HG03460 (cell line): Measurements from ENCODE around the gene MGMT.

Source experiments
- ATAC-seq: cut with Tn5 transposase; IDR thresholded peaks from one replicate; pipeline ENCODE4 v1.9.1; 2021; ENCODE audit not compliant: unreplicated experiment

MGMT gene

GRCh38 chr10:129784291-129784690 lies 317.2 kb downstream of the MGMT start:
- ATAC-seq = no peak

GRCh38 chr10:129784891-129785290 lies 317.9 kb downstream of the MGMT start:
- no peak for ATAC-seq

- no peak for ATAC-seq
Observed at GRCh38 chr10:129785536-129785981, 318.5 kb downstream of the MGMT start.

- ATAC-seq = no peak
Observed at GRCh38 chr10:129786216-129786615, 319.2 kb downstream of the MGMT start.

- no peak for ATAC-seq
Observed at GRCh38 chr10:129787557-129787956, 320.5 kb downstream of the MGMT start.

GRCh38 chr10:129788215-129788614 lies 321.2 kb downstream of the MGMT start:
- ATAC-seq = no peak

GRCh38 chr10:129790715-129791446 lies 323.8 kb downstream of the MGMT start:
- no peak for ATAC-seq

GRCh38 chr10:129792141-129792540 lies 325.1 kb downstream of the MGMT start:
- ATAC-seq = no peak

- no peak for ATAC-seq
Observed at GRCh38 chr10:129792864-129793263, 325.8 kb downstream of the MGMT start.

- no peak for ATAC-seq
Observed at GRCh38 chr10:129793479-129793878, 326.4 kb downstream of the MGMT start.

GRCh38 chr10:129793996-129794395 lies 327.0 kb downstream of the MGMT start:
- ATAC-seq = no peak

- no peak for ATAC-seq
Observed at GRCh38 chr10:129796710-129797420, 329.8 kb downstream of the MGMT start.

GRCh38 chr10:129799942-129800341 lies 332.9 kb downstream of the MGMT start:
- no peak for ATAC-seq

GRCh38 chr10:129800796-129801340 lies 333.8 kb downstream of the MGMT start:
- no peak for ATAC-seq

GRCh38 chr10:129807211-129807610 lies 340.2 kb downstream of the MGMT start:
- no peak for ATAC-seq

GRCh38 chr10:129808092-129808983 lies 341.3 kb downstream of the MGMT start:
- no peak for ATAC-seq

- ATAC-seq = no peak
Observed at GRCh38 chr10:129809431-129809830, 342.4 kb downstream of the MGMT start.

- no peak for ATAC-seq
Observed at GRCh38 chr10:129809841-129810240, 342.8 kb downstream of the MGMT start.

GRCh38 chr10:129811208-129811607 lies 344.2 kb downstream of the MGMT start:
- ATAC-seq = no peak

GRCh38 chr10:129812398-129812797 lies 345.4 kb downstream of the MGMT start:
- ATAC-seq = no peak
